Astrocyte (in vitro differentiated cells and primary cell): ENCODE data around the gene ACE2. TPM values are rescaled to one million over a fixed set of nuclear protein-coding genes. Genes with fewer than 3 reads are reported as not detected.

ENCODE experiments used
- DNase-seq: peaks from one replicate; pipeline ENCODE4 v3.0.0-alpha.2; 2010; ENCODE audit warnings: low read depth
- FAIRE-seq: peaks from 2 replicates; lab custom pipeline; 2011; peaks lifted over from hg19 to GRCh38; lab: Jason Lieb, UNC
- H2AFZ ChIP-seq: 2 replicates; pipeline ENCODE4 v1.6.0; 2012; ENCODE audit warnings: low read depth, low read length, inconsistent platforms
- H3K27ac ChIP-seq: 2 replicates; pipeline ENCODE4 v1.5.1; 2011; ENCODE audit warnings: low read depth, low read length, inconsistent platforms
- H3K27me3 ChIP-seq: 2 replicates; pipeline ENCODE4 v1.6.0; 2011; ENCODE audit warnings: low read length, inconsistent platforms; ENCODE audit not compliant: insufficient read depth
- H3K36me3 ChIP-seq: 2 replicates; pipeline ENCODE4 v1.5.1; 2011; ENCODE audit warnings: low read length, inconsistent platforms; ENCODE audit not compliant: insufficient read depth
- H3K4me1 ChIP-seq: 2 replicates; pipeline ENCODE4 v1.5.1; 2011; ENCODE audit warnings: low read length, inconsistent platforms; ENCODE audit not compliant: insufficient read depth
- H3K4me2 ChIP-seq: 2 replicates; pipeline ENCODE4 v1.6.0; 2012; ENCODE audit warnings: low read length, inconsistent platforms
- H3K4me3 ChIP-seq: 2 replicates; pipeline ENCODE4 v1.5.1; 2011; ENCODE audit warnings: low read depth, mild to moderate bottlenecking, low read length, inconsistent platforms; ENCODE audit not compliant: insufficient read depth
- H3K79me2 ChIP-seq: 2 replicates; pipeline ENCODE4 v1.6.0; 2012; ENCODE audit warnings: mild to moderate bottlenecking, low read length, inconsistent platforms; ENCODE audit not compliant: insufficient read depth
- H3K9ac ChIP-seq: 2 replicates; pipeline ENCODE4 v1.6.0; 2012; ENCODE audit warnings: mild to moderate bottlenecking, low read length, inconsistent platforms
- H3K9me3 ChIP-seq: 2 replicates; pipeline ENCODE4 v1.5.1; 2012; ENCODE audit warnings: low read depth, mild to moderate bottlenecking, low read length, inconsistent platforms; ENCODE audit not compliant: insufficient read depth
- H4K20me1 ChIP-seq: 2 replicates; pipeline ENCODE4 v1.6.0; 2012; ENCODE audit warnings: low read length, inconsistent platforms; ENCODE audit not compliant: insufficient read depth
- H3K27ac Mint-ChIP-seq: one replicate; pipeline ENCODE4 v1.8.0; 2021; ENCODE audit warnings: mild to moderate bottlenecking, mixed read lengths; ENCODE audit not compliant: unreplicated experiment
- H3K27me3 Mint-ChIP-seq: one replicate; pipeline ENCODE4 v1.8.0; 2021; ENCODE audit warnings: low read depth, mixed read lengths; ENCODE audit not compliant: unreplicated experiment
- H3K36me3 Mint-ChIP-seq: one replicate; pipeline ENCODE4 v1.8.0; 2021; ENCODE audit warnings: low read depth, mixed read lengths; ENCODE audit not compliant: unreplicated experiment
- H3K4me1 Mint-ChIP-seq: one replicate; pipeline ENCODE4 v1.8.0; 2021; ENCODE audit warnings: low read depth, mixed read lengths; ENCODE audit not compliant: unreplicated experiment
- H3K4me3 Mint-ChIP-seq: one replicate; pipeline ENCODE4 v1.8.0; 2021; ENCODE audit warnings: mild to moderate bottlenecking, moderate library complexity, mixed read lengths; ENCODE audit not compliant: unreplicated experiment
- H3K9me3 Mint-ChIP-seq: one replicate; pipeline ENCODE4 v1.8.0; 2021; ENCODE audit warnings: mild to moderate bottlenecking, mixed read lengths; ENCODE audit not compliant: unreplicated experiment
- CTCF ChIP-seq: IDR thresholded peaks from 2 replicates; pipeline ENCODE4 v1.5.1; 2011; ENCODE audit warnings: low read depth, mild to moderate bottlenecking, inconsistent platforms, low read length, moderate library complexity; ENCODE audit not compliant: insufficient read depth
- EZH2 ChIP-seq: IDR thresholded peaks from 2 replicates; pipeline ENCODE4 v1.6.1; 2012; ENCODE audit warnings: mild to moderate bottlenecking, low read length, inconsistent platforms; ENCODE audit not compliant: insufficient read depth
- total RNA-seq: library from RNA; stranded (reverse); gene quantifications from 2 replicates; pipeline ENCODE4 v1.2.1, GENCODE V29; 2021

Gene ACE2
- total RNA-seq, 1 donor from 2014 or later, result not detected

GRCh38 chrX:15563056-15563455 is 37.7 kb downstream of the ACE2 start:
- Histone ChIP-seq H3K4me3 (no peak overlapping the region), H2AFZ (no peak overlapping the region), H3K9ac (no peak overlapping the region), H3K79me2 (no peaks in the 10 kb centered on the region), H3K27ac (no peak overlapping the region), H3K9me3 (no peaks in the 10 kb centered on the region), H3K27me3 (no peaks in the 10 kb centered on the region), H3K4me2 (no peak overlapping the region), H3K36me3 (no peaks in the 10 kb centered on the region), H4K20me1 (no peaks in the 10 kb centered on the region), H3K4me1 (no peaks in the 10 kb centered on the region)
- no peak overlapping the region for H3K27ac Mint-ChIP-seq
- no peak for DNase-seq
- H3K36me3 Mint-ChIP-seq, result no peaks in the 10 kb centered on the region
- H3K27me3 Mint-ChIP-seq, result peaks cover 2% of the 10 kb centered on the region
- no peak overlapping the region for H3K4me3 Mint-ChIP-seq
- no peak for FAIRE-seq
- no peaks in the 10 kb centered on the region for H3K9me3 Mint-ChIP-seq
- no peak for TF ChIP-seq EZH2
- TF ChIP-seq CTCF, result no peak
- no peaks in the 10 kb centered on the region for H3K4me1 Mint-ChIP-seq

GRCh38 chrX:15560924-15561323 is 39.8 kb downstream of the ACE2 start:
- TF ChIP-seq EZH2, result no peak
- TF ChIP-seq CTCF, result no peak
- no peaks in the 10 kb centered on the region for H3K9me3 ChIP-seq
- no peak overlapping the region for H3K4me3 ChIP-seq
- Mint-ChIP-seq H3K4me1 (no peaks in the 10 kb centered on the region), H3K4me3 (no peak overlapping the region), H3K36me3 (no peaks in the 10 kb centered on the region), H3K27ac (no peak overlapping the region), H3K9me3 (no peaks in the 10 kb centered on the region), H3K27me3 (peaks cover 2% of the 10 kb centered on the region)
- no peak for FAIRE-seq
- no peak overlapping the region for H3K4me2 ChIP-seq
- no peaks in the 10 kb centered on the region for H3K36me3 ChIP-seq
- H3K27me3 ChIP-seq, result no peaks in the 10 kb centered on the region
- H3K4me1 ChIP-seq, result no peaks in the 10 kb centered on the region
- no peak for DNase-seq
- no peak overlapping the region for H2AFZ ChIP-seq
- H3K27ac ChIP-seq, result no peak overlapping the region
- no peak overlapping the region for H3K9ac ChIP-seq
- no peaks in the 10 kb centered on the region for H4K20me1 ChIP-seq
- no peaks in the 10 kb centered on the region for H3K79me2 ChIP-seq

DNA sequence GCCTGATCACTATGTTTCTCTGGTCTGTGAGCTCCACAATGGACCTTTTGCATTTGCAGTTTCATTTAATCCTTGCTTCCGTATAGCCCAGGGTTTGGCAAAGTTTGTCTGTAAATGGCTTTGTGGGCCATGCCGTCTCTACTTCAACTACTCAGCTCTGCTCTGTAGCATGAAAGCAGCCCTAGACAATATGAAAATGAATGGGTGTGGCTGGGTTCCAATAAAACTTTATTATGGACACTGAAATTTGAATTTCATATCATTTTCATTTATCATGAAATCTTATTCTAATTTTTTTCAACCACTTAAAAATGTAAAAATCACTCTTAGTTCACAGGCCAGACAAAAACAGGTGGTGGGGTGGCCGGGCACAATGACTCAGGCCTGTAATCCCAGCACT is 41.5 kb downstream of the ACE2 start:
- no peak for DNase-seq
- Mint-ChIP-seq H3K4me1 (no peaks in the 10 kb centered on the region), H3K4me3 (no peak overlapping the region), H3K36me3 (no peaks in the 10 kb centered on the region), H3K9me3 (no peaks in the 10 kb centered on the region), H3K27me3 (peaks cover 2% of the 10 kb centered on the region), H3K27ac (no peak overlapping the region)
- Histone ChIP-seq H3K9ac (no peak overlapping the region), H2AFZ (no peak overlapping the region), H3K27me3 (no peaks in the 10 kb centered on the region), H3K9me3 (no peaks in the 10 kb centered on the region), H3K36me3 (no peaks in the 10 kb centered on the region), H3K4me3 (no peak overlapping the region), H3K79me2 (no peaks in the 10 kb centered on the region), H3K4me1 (no peaks in the 10 kb centered on the region), H4K20me1 (no peaks in the 10 kb centered on the region), H3K27ac (no peak overlapping the region), H3K4me2 (no peak overlapping the region)
- no peak for FAIRE-seq
- no peak for TF ChIP-seq EZH2
